Measurements from ENCODE around the gene LRIG2. TPM values are rescaled to one million over a fixed set of nuclear protein-coding genes. Genes with fewer than 3 reads are reported as not detected.

Gene LRIG2
- total and polyA plus RNA-seq, 2 experiments from 2014 or later, result 4.3 to 12.7 TPM

GRCh38 chr1:113125517-113125916 is 52.5 kb downstream of the LRIG2 start:
- no peak overlapping the region for H2AFZ ChIP-seq
- DNase-seq (ENCODE audit: low spot score), result no peak
- no peaks in the 10 kb centered on the region for H3K79me2 ChIP-seq
- TF ChIP-seq EZH2phosphoT487 (IDR thresholded peaks at IDR 0.05; ENCODE audit: low read depth, severe bottlenecking, unreplicated experiment), result no peak
- no peak for TF ChIP-seq CTCF (IDR thresholded peaks at IDR 0.05; ENCODE audit: poor library complexity)
- no peaks in the 10 kb centered on the region for H3K4me1 ChIP-seq (ENCODE audit: insufficient read depth)
- WGBS (ENCODE audit: low lambda C conversion rate, missing lambda C conversion rate), result 99% methylated on average over 3 of the region's 3 CpGs
- no peak overlapping the region for H3K4me3 ChIP-seq
- no peak overlapping the region for H3K4me2 ChIP-seq
- no peaks in the 10 kb centered on the region for H3K27me3 ChIP-seq
- no peaks in the 10 kb centered on the region for H4K20me1 ChIP-seq (ENCODE audit: insufficient read depth, poor library complexity, severe bottlenecking)
- H3K27ac ChIP-seq, result no peak overlapping the region
- H3K9me3 ChIP-seq (ENCODE audit: low read depth), result no peaks in the 10 kb centered on the region
- H3K9me2 ChIP-seq (replicated peaks; ENCODE audit: insufficient read depth), result no peaks in the 10 kb centered on the region
- no peaks in the 10 kb centered on the region for H3K36me3 ChIP-seq (replicated peaks; ENCODE audit: insufficient read depth, low read depth)

GRCh38 chr1:113126207-113126606 is 53.2 kb downstream of the LRIG2 start:
- H4K20me1 ChIP-seq (ENCODE audit: insufficient read depth, poor library complexity, severe bottlenecking), result no peaks in the 10 kb centered on the region
- H3K27me3 ChIP-seq, result no peaks in the 10 kb centered on the region
- H3K27ac ChIP-seq, result no peak overlapping the region
- no peaks in the 10 kb centered on the region for H3K36me3 ChIP-seq (replicated peaks; ENCODE audit: insufficient read depth, low read depth)
- H3K9me3 ChIP-seq (ENCODE audit: low read depth), result no peaks in the 10 kb centered on the region
- no peak for TF ChIP-seq CTCF (IDR thresholded peaks at IDR 0.05; ENCODE audit: poor library complexity)
- TF ChIP-seq EZH2phosphoT487 (IDR thresholded peaks at IDR 0.05; ENCODE audit: low read depth, severe bottlenecking, unreplicated experiment), result no peak
- no peak for TF ChIP-seq EZH2 (IDR thresholded peaks at IDR 0.05; ENCODE audit: borderline replicate concordance)
- no peak overlapping the region for H2AFZ ChIP-seq
- H3K4me2 ChIP-seq, result no peak overlapping the region
- H3K4me1 ChIP-seq (ENCODE audit: insufficient read depth), result no peaks in the 10 kb centered on the region
- WGBS (ENCODE audit: low lambda C conversion rate, missing lambda C conversion rate), result 92% methylated on average over 2 of the region's 2 CpGs
- no peak for DNase-seq (ENCODE audit: low spot score)
- no peak overlapping the region for H3K4me3 ChIP-seq
- H3K79me2 ChIP-seq, result no peaks in the 10 kb centered on the region
- H3K9me2 ChIP-seq (replicated peaks; ENCODE audit: insufficient read depth), result no peaks in the 10 kb centered on the region

GRCh38 chr1:113128116-113128515 is 55.1 kb downstream of the LRIG2 start:
- Histone ChIP-seq H3K4me2 (no peak overlapping the region), H3K9me2 (replicated peaks; ENCODE audit: insufficient read depth) (no peaks in the 10 kb centered on the region), H3K27ac (no peak overlapping the region), H3K4me1 (ENCODE audit: insufficient read depth) (no peaks in the 10 kb centered on the region), H3K79me2 (no peaks in the 10 kb centered on the region), H3K36me3 (replicated peaks; ENCODE audit: insufficient read depth, low read depth) (no peaks in the 10 kb centered on the region), H3K9me3 (ENCODE audit: low read depth) (no peaks in the 10 kb centered on the region), H3K4me3 (no peak overlapping the region), H2AFZ (no peak overlapping the region), H3K27me3 (no peaks in the 10 kb centered on the region), H4K20me1 (ENCODE audit: insufficient read depth, poor library complexity, severe bottlenecking) (no peaks in the 10 kb centered on the region)
- no peak for DNase-seq (ENCODE audit: low spot score)
- WGBS (ENCODE audit: low lambda C conversion rate, missing lambda C conversion rate), result 90% methylated on average over 2 of the region's 2 CpGs
- no peak for TF ChIP-seq EZH2phosphoT487 (IDR thresholded peaks at IDR 0.05; ENCODE audit: low read depth, severe bottlenecking, unreplicated experiment)
- no peak for TF ChIP-seq CTCF (IDR thresholded peaks at IDR 0.05; ENCODE audit: poor library complexity)
- TF ChIP-seq EZH2 (IDR thresholded peaks at IDR 0.05; ENCODE audit: borderline replicate concordance), result no peak

Data from hepatocyte (in vitro differentiated cells).